Tongue (tissue), 2 donors: ENCODE results near the gene TRAF5. TPM values are rescaled to one million over a fixed set of nuclear protein-coding genes. Genes with fewer than 3 reads are reported as not detected.
"Not testable (repeated sequence)": the region's sequence is repeated elsewhere in the genome, so short reads cannot be mapped to it uniquely, and the experiment has no call there.

ENCODE experiments used
- DNase-seq: peaks from one replicate; pipeline ENCODE4 v3.0.0-alpha.2; 2015
- total RNA-seq: library from RNA; depleted of rRNA; stranded (reverse); fragments of >200 nt; gene quantifications from one replicate; pipeline ENCODE4 v1.2.3, GENCODE V29; 2014

Gene TRAF5
- 24.0 TPM for total RNA-seq

- DNase-seq: peak; percentile 74
Observed at GRCh38 chr1:211326528-211327345, at the start of gene TRAF5. Gene TRAF5 (plus strand): TSS chr1:211326833. CDS start chr1:211353240, 26,407 bp downstream.

GRCh38 chr1:211279340-211279739 lies 47.3 kb upstream of the TRAF5 start:
- DNase-seq: no peak

- no peak for DNase-seq
Observed at GRCh38 chr1:211280910-211281309, 45.7 kb upstream of the TRAF5 start.

- DNase-seq: no peak
Observed at GRCh38 chr1:211281320-211282022, 45.2 kb upstream of the TRAF5 start.

- DNase-seq: no peak
Observed at GRCh38 chr1:211282023-211282373, 44.6 kb upstream of the TRAF5 start.

- no peak for DNase-seq
Observed at GRCh38 chr1:211285196-211285595, 41.4 kb upstream of the TRAF5 start.

GRCh38 chr1:211287218-211287617 lies 39.4 kb upstream of the TRAF5 start:
- DNase-seq: peak; percentile 56

GRCh38 chr1:211292411-211292810 lies 34.2 kb upstream of the TRAF5 start:
- no peak for DNase-seq

- DNase-seq: no peak
Observed at GRCh38 chr1:211296396-211296795, 30.2 kb upstream of the TRAF5 start.

GRCh38 chr1:211305044-211305443 lies 21.6 kb upstream of the TRAF5 start:
- DNase-seq: no peak

GRCh38 chr1:211309617-211310016 lies 17.0 kb upstream of the TRAF5 start:
- no peak for DNase-seq

- DNase-seq: no peak
Observed at GRCh38 chr1:211313392-211313791, 13.2 kb upstream of the TRAF5 start.

- no peak for DNase-seq
Observed at GRCh38 chr1:211318576-211319280, 7.9 kb upstream of the TRAF5 start.

- DNase-seq: no peak
Observed at GRCh38 chr1:211319892-211320291, 6.7 kb upstream of the TRAF5 start.

GRCh38 chr1:211320980-211321379 lies 5.7 kb upstream of the TRAF5 start:
- no peak for DNase-seq

GRCh38 chr1:211321646-211322045 lies 5.0 kb upstream of the TRAF5 start:
- not testable (repeated sequence) for DNase-seq

GRCh38 chr1:211323156-211324063 lies 3.2 kb upstream of the TRAF5 start:
- DNase-seq: peak; percentile 84

GRCh38 chr1:211324992-211325775 lies 1.4 kb upstream of the TRAF5 start:
- no peak for DNase-seq

- DNase-seq: no peak
Observed at GRCh38 chr1:211326140-211326527, 499 bp upstream of the TRAF5 start.

- peak; percentile 70 for DNase-seq
Observed at GRCh38 chr1:211327346-211327921, 801 bp downstream of the TRAF5 start.
